HG03280 (cell line): ENCODE results near the gene SLC29A3.
"Not testable (repeated sequence)": the region's sequence is repeated elsewhere in the genome, so short reads cannot be mapped to it uniquely, and the experiment has no call there.

Source experiments
- ATAC-seq: cut with Tn5 transposase; IDR thresholded peaks from one replicate; pipeline ENCODE4 v1.9.1; 2021; ENCODE audit warnings: mild to moderate bottlenecking, moderate library complexity; ENCODE audit not compliant: unreplicated experiment

SLC29A3 gene

GRCh38 chr10:71343392-71343773, 24.3 kb downstream of the SLC29A3 start:
- ATAC-seq = no peak

DNA sequence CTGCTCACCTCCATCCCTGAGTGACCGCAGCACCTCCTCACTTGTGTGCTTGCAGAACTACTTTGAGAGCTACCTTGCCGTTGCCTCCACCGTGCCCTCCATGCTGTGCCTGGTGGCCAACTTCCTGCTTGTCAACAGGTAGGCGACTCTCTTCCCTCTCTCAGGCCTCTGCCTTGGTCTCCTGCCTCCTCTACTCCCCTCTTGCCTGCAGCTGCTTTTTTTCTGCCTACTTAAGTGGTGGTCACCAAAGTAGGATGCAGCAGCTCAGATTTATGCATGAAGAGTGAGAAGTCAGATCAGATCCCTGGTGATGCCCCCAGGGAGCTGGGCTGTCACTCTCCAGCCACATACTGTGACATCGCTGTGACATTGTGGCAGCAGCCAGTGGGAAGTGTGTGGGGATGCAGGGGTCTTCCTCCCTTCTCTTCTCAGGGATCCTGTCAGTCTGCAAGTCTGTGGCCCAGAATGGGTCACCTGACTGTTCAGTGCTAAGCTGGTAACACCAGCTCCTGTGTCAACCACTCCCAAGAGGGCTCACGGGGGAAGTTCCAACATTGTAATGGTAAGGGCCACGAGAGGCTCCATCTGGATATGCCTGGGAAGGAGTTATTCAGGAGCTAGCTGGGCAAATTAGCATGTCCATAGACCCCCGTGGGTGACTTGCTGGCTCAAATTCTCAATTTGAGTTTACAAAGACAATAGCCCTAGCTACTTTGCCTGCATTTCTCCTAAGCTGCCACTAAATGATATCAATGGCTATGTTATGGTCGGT, 25.3 kb downstream of the SLC29A3 start:
- ATAC-seq = no peak

- ATAC-seq = no peak
Observed at GRCh38 chr10:71344993-71345480, 26.0 kb downstream of the SLC29A3 start.

GRCh38 chr10:71345694-71346093, 26.6 kb downstream of the SLC29A3 start:
- ATAC-seq = no peak

DNA sequence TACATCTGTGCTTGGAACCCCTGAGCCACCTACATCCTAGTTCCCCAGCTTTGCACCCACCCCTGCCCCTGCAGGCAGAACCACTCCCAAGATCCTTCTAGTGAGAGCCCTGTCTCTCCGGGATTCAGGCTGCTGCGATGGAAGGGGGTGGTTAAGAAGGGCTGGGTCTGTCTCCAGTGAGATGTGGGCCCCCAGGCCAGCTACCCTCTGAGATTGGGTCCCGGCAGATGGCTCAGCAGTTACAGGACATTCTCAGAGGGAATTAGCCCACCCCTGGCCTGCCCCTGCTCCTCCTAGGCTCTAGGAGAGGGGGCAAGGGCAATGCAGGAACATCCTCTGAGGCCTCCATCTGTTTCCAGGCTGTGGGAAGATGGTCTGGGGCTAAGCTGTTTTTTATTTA, 27.7 kb downstream of the SLC29A3 start:
- no peak for ATAC-seq

DNA sequence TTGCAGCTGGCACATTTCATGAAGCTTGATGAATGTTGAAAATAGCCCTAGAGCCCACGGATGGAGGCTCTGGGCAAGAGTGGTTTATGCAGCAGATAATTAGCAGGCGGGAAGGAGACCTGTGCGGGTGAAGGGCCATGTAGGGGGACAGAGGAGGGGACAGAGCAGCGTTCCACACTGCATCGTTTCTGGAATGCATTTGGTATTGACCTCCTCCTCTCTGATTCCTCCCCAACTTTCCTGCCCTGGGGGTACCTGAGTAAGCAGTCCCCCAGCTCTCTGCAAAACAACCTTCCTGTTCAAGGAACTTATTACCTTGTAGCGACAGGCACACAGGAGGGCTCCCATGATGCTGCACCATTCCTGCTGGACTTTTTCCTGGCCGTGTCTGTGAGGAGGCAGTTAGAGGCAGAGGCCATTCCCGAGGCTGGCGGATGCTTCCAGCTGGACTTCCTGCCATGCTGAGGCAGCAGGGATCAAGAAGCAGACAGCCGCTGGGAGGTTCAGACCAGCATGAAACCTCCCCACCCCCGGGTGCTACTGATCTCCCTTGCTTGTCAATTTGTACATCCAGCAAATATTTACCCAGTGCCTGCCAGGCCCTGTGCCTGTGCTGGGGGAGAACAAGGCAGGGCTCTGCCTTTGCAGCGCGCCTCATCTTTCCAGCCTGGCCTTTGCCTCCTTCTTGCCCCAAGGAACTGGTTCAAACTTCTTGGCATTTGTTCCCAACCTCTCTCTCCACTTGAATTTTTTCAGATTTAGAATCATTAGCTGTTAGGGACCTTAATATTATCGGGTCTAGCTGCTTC, 28.7 kb downstream of the SLC29A3 start:
- no peak for ATAC-seq

GRCh38 chr10:71348850-71349249, 29.8 kb downstream of the SLC29A3 start:
- ATAC-seq = no peak

GRCh38 chr10:71349406-71349805, 30.3 kb downstream of the SLC29A3 start:
- no peak for ATAC-seq

GRCh38 chr10:71351087-71351486, 32.0 kb downstream of the SLC29A3 start:
- ATAC-seq = no peak

- ATAC-seq = no peak
Observed at GRCh38 chr10:71351628-71352319, 32.7 kb downstream of the SLC29A3 start.

GRCh38 chr10:71353639-71354038, 34.6 kb downstream of the SLC29A3 start:
- no peak for ATAC-seq

DNA sequence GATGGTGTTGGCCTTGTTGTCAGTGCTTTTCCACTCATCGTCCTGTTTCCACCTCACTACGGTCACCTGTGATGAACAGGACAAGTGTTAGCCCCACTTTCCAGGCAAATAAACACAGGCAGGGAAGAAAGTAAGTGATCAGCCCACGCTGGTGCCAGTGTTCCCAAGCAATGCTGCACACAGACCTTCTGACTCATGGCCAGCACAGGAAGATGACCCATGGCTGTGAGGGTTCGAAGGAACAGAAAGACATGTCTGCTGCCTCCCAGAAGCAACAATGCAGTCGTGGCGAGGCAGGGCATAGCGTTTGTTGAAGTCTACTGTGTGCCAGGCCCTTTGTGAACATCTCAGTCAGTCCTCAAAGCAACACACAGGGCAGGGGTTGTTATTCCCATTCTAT, 35.7 kb downstream of the SLC29A3 start:
- ATAC-seq = no peak

GRCh38 chr10:71355886-71356285, 36.8 kb downstream of the SLC29A3 start:
- ATAC-seq = no peak

GRCh38 chr10:71357792-71358265, 38.8 kb downstream of the SLC29A3 start:
- ATAC-seq = no peak

DNA sequence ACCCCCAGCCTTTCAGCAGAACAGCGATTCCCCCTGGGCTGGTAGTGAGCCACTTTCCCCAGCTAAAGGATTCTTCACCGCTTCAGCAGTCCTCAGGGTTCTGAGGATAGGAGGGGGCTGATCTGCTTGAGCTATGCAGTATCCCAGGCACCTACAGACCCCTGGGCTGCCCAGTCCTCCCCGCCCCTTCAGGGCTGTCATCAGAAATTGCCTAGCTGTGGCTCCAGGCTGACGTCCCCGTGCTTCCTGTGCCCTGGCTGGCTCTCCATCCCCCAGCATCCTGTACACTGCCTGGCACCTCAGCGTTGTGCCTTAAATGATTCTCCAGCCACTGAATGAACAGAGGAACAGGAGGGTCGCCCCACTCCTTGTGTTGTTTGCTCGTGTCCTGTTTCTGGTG, 39.2 kb downstream of the SLC29A3 start:
- ATAC-seq = no peak

GRCh38 chr10:71358906-71359305, 39.8 kb downstream of the SLC29A3 start:
- not testable (repeated sequence) for ATAC-seq

DNA sequence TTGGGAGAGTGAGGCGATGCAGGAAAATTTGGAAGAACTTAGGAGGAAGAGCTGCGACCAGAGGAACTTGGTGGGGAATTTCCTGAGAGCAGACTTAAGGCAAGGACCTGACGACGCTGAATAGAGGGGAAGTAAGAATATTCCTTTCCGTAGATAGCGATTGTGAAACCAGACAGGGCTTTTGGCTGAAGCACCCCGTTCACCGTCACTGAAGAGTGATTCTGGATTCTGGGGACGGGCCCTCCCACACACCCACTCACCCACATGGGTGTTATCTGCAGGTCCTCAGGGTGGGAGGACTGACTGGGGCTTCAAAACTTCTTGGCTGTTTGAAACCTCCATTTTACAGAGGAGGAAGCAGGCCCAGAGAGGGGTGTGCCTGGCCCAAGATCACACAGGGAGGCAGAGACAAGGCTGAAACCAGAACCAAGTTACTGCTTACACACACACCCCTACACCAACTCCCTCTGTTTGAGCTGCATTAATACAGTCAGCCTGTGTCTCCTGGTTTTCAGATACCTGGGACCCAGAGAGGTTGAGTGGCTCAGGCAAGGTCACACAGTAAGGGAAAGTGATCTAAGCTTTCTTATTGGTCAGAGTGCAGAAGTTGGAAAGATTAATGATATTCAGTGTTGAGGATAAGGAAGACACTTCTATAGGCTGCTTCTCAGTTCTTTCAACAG, 40.4 kb downstream of the SLC29A3 start:
- ATAC-seq = no peak

DNA sequence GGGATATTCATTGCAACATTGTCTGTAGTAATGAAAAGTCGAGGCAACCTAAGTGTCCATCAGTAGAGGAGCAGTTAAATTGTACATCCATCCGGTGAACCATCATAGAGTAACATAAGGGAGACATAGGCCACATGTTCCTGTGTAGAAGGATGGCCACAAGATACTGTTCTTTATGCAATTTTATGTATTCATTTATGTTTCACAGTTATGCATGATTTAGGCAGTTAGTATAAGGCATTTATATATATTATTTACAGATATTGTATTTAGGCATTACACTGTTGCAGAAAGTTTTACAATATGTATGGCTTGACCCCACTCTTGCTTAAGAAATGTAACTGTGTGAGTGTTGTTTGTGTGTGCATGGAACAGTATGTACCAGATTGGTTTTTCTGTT, 41.7 kb downstream of the SLC29A3 start:
- ATAC-seq = no peak

- no peak for ATAC-seq
Observed at GRCh38 chr10:71361581-71361980, 42.5 kb downstream of the SLC29A3 start.

DNA sequence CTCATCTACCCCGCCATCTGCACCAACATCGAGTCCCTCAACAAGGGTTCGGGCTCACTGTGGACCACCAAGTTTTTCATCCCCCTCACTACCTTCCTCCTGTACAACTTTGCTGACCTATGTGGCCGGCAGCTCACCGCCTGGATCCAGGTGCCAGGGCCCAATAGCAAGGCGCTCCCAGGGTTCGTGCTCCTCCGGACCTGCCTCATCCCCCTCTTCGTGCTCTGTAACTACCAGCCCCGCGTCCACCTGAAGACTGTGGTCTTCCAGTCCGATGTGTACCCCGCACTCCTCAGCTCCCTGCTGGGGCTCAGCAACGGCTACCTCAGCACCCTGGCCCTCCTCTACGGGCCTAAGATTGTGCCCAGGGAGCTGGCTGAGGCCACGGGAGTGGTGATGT, 43.1 kb downstream of the SLC29A3 start:
- no peak for ATAC-seq

DNA sequence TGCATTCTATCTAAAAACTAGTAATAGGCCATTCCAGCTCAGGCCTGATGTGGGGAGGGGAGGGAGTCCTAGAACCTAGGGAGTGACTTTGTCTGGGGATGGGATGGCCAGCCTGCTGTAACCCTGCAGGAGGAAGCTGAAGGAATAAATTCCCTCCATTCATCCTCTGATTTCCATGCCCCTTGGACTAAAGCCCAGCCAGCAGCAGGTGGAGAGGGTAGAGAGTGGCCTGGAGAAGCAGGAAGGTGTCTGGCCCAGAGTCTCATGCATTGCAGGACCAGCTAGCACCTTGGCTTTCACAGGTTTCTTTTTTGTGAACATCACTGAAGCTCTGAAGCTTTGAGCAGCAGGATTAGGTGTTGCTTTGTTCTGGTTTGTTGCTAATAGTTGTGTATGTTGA, 44.9 kb downstream of the SLC29A3 start:
- no peak for ATAC-seq
